Measurements from ENCODE around the gene CDH10.

DNA sequence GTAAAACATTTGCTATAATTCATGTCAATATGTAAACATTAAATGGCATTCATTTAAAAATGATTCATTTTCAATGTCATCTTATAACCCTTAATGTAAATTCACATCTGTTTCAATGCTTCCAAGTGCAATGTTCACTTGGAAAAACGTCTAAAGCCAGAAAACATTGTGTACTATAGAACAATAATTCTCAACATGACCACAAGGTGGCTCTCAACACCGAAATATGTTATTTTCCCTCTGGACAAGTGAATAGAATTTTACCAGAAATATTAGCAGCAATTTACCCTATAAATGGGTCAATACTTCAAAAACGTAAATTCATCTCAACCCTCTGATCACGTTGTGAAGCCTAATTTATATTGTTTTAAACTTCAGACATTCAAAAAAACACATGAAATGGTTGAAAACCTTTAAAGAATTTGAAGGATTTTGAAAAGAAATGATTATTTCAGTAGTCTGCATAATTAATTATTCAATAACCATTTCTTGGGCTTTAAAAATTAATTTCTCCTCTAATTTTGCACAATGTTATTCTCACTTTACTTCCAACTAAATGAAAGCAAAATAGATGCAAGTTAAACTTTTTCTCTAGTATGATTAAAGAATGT is 11.0 kb downstream of the CDH10 start:
- no peak for TF ChIP-seq YY1 (IDR thresholded peaks at IDR 0.05)
- peak; percentile 62 for TF ChIP-seq CTCF (IDR thresholded peaks at IDR 0.05; ENCODE audit: low read depth, low read length, missing input control)
- no peak for TF ChIP-seq EGR1 (IDR thresholded peaks at IDR 0.05; ENCODE audit: low read depth in 2 of 2)
- no peak for TF ChIP-seq MAX (IDR thresholded peaks at IDR 0.05)
